Thyroid gland (tissue), 4 donors: Measurements from ENCODE around the gene ZNF132.

Experiments
- POLR2A ChIP-seq, 2 donors: fragments of 450-650 bp; IDR thresholded peaks; one replicate each; pipeline ENCODE4 v1.6.1; 2017; ENCODE audit warnings: antibody characterized with exemption in 2 of 2, mild to moderate bottlenecking in 2 of 2, moderate library complexity in 1 of 2
- TF ChIP-seq, protein P1 (sequence below), 6 experiments: fragments of 200-600 bp in 3 of 6; fragments of 450-650 bp in 3 of 6; sonication (generic) in 3 of 6; IDR thresholded peaks; one replicate each; pipeline ENCODE4 v1.5.1; 2016 to 2019; ENCODE audit warnings: antibody characterized with exemption in 6 of 6, mild to moderate bottlenecking in 2 of 6, inconsistent platforms in 1 of 6, moderate library complexity in 1 of 6

DNA sequence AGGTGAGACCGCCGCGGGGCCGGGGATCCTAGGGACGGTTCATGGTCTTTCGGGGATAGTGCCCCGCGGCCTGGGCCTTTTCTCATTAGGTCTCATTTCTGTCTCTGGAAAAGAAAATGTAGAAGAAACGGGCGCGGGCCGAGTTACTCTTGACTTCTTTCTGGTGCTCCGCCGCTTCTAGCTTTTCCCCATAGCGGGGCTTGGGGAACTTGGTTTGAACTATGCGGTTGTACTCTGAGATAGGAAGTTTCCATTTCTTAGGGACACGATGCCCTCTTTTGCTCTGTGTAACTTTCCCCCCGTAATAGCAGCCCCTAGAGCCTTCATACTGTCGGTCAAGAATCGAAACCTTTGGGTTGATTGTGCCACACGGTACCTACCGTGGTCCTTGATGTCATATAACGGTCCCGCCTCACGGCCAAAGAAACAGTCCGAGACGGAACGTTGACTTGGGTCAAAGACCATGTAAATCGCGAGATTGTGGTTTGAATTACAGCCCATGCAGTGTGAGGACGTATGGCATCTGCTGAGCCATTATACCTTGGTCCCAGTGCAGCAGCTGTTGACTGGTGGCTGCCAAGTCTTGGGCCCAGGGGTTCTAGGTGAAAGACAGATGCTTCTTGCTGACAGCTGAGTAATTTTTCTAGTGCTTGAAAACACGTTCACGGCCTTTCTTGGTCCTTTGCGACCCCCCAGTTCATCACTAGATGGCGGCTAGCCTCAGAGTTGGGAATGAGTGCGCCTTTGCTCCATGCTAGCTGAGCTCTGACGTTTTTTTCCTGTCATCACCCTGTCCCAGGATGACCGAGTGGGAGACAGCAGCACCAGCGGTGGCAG is 52.4 kb downstream of the ZNF132 start:
- TF ChIP-seq POLR2A (IDR thresholded peaks at IDR 0.05), result no peak
- TF ChIP-seq, protein P1, sequence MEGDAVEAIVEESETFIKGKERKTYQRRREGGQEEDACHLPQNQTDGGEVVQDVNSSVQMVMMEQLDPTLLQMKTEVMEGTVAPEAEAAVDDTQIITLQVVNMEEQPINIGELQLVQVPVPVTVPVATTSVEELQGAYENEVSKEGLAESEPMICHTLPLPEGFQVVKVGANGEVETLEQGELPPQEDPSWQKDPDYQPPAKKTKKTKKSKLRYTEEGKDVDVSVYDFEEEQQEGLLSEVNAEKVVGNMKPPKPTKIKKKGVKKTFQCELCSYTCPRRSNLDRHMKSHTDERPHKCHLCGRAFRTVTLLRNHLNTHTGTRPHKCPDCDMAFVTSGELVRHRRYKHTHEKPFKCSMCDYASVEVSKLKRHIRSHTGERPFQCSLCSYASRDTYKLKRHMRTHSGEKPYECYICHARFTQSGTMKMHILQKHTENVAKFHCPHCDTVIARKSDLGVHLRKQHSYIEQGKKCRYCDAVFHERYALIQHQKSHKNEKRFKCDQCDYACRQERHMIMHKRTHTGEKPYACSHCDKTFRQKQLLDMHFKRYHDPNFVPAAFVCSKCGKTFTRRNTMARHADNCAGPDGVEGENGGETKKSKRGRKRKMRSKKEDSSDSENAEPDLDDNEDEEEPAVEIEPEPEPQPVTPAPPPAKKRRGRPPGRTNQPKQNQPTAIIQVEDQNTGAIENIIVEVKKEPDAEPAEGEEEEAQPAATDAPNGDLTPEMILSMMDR (IDR thresholded peaks at IDR 0.05), result no peak
